Mesendoderm (in vitro differentiated cells): Measurements from ENCODE around the gene TFIP11.

Experiments
- DNase-seq: peaks from one replicate; pipeline ENCODE4 v3.0.0; 2013
- H2AK5ac ChIP-seq: 2 replicates; pipeline ENCODE4 v1.6.1; 2013; ENCODE audit warnings: low read length, inconsistent platforms
- H2BK120ac ChIP-seq: 2 replicates; pipeline ENCODE4 v1.6.1; 2013; ENCODE audit warnings: low read depth, mild to moderate bottlenecking, low read length, moderate library complexity, mixed read lengths
- H2BK15ac ChIP-seq: replicated peaks from 2 replicates; pipeline ENCODE4 v1.6.1; 2013; ENCODE audit warnings: low read depth, mild to moderate bottlenecking, moderate library complexity
- H2BK5ac ChIP-seq: 2 replicates; pipeline ENCODE4 v1.6.1; 2013; ENCODE audit warnings: low read length, inconsistent platforms
- H3K18ac ChIP-seq: 2 replicates; pipeline ENCODE4 v1.6.1; 2013; ENCODE audit warnings: mild to moderate bottlenecking, low read length, mixed read lengths
- H3K23ac ChIP-seq: one replicate; pipeline ENCODE4 v1.6.1; 2013; ENCODE audit warnings: low read length
- H3K27ac ChIP-seq: 2 replicates; pipeline ENCODE4 v1.5.1; 2013; ENCODE audit warnings: low read depth, mild to moderate bottlenecking, inconsistent platforms, low read length, moderate library complexity
- H3K27me3 ChIP-seq: 2 replicates; pipeline ENCODE4 v1.6.1; 2013; ENCODE audit warnings: low read length, control low read depth, mild to moderate bottlenecking, inconsistent platforms; ENCODE audit not compliant: insufficient read depth, poor library complexity
- H3K36me3 ChIP-seq: 2 replicates; pipeline ENCODE4 v1.6.1; 2013; ENCODE audit warnings: low read length, inconsistent platforms; ENCODE audit not compliant: control insufficient read depth, insufficient read depth
- H3K4ac ChIP-seq: one replicate; pipeline ENCODE4 v1.6.1; 2013; ENCODE audit warnings: low read depth, mild to moderate bottlenecking, low read length, moderate library complexity
- H3K4me1 ChIP-seq: 2 replicates; pipeline ENCODE4 v1.6.1; 2013; ENCODE audit warnings: low read depth, low read length, inconsistent platforms; ENCODE audit not compliant: control insufficient read depth
- H3K4me2 ChIP-seq: 2 replicates; pipeline ENCODE4 v1.6.1; 2013; ENCODE audit warnings: low read length
- H3K4me3 ChIP-seq: 2 replicates; pipeline ENCODE4 v1.5.1; 2013; ENCODE audit warnings: mild to moderate bottlenecking, low read length
- H3K56ac ChIP-seq: one replicate; pipeline ENCODE4 v1.6.1; 2013; ENCODE audit warnings: low read length
- H3K79me1 ChIP-seq: 2 replicates; pipeline ENCODE4 v1.6.1; 2013; ENCODE audit warnings: low read length, inconsistent platforms
- H3K79me2 ChIP-seq: 2 replicates; pipeline ENCODE4 v1.6.1; 2013; ENCODE audit warnings: mild to moderate bottlenecking, low read length; ENCODE audit not compliant: control insufficient read depth, insufficient read depth
- H3K9ac ChIP-seq: 2 replicates; pipeline ENCODE4 v1.6.1; 2013; ENCODE audit warnings: low read length, inconsistent platforms
- H4K5ac ChIP-seq: one replicate; pipeline ENCODE4 v1.6.1; 2013; ENCODE audit warnings: low read length
- H4K8ac ChIP-seq: one replicate; pipeline ENCODE4 v1.6.1; 2013; ENCODE audit warnings: low read depth, mild to moderate bottlenecking, control low read depth, low read length, moderate library complexity
- whole genome bisulfite sequencing: extraction: QIAGEN DNeasy Blood & Tissue Kit; methylation state at CpG from one replicate; pipeline ENCODE4 v1.1.7; 2013; ENCODE audit warnings: low lambda C conversion rate, missing lambda C conversion rate; ENCODE audit not compliant: insufficient coverage; ENCODE audit errors: extremely low coverage; 5-methylcytosine and 5-hydroxymethylcytosine counted together

TFIP11 gene

DNA sequence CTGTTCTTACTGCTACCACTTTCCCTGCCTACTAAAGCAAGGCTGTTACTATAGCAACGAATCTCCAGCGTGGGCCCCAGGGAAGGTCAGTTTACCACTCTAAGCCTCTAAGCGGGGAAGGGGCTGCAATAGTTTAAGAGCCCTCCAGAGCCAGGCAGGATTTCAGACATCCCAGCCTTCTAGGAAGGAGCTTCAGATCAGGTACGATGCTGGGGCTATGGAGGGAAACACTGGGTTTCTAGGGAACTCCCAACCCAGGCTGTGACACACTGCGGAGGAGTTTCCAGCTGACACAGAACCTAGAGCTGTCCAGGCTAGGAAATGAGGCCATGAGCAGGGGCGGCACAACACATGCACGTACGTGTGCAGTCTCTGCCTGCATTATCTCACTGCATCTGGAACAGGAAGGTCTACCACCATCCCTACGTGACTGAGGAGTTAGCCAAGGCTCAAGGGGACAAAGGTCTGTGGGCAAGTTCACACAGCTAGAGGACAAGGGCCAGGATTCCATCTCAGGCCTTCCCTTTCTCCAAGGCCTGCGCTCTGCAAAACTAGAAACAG lies 49.1 kb downstream of the TFIP11 start:
- Histone ChIP-seq H3K79me2 (peaks cover 2% of the 10 kb centered on the region), H3K4me3 (no peak overlapping the region), H4K5ac (no peak overlapping the region), H3K56ac (no peak overlapping the region), H2BK5ac (no peak overlapping the region), H4K8ac (no peak overlapping the region), H3K79me1 (peaks cover 5% of the 10 kb centered on the region), H3K4ac (no peak overlapping the region), H2AK5ac (no peak overlapping the region), H2BK120ac (no peak overlapping the region), H3K4me2 (no peak overlapping the region), H3K18ac (no peak overlapping the region), H3K27ac (no peak overlapping the region), H3K36me3 (peaks cover 7% of the 10 kb centered on the region), H3K4me1 (no peaks in the 10 kb centered on the region), H2BK15ac (no peak overlapping the region), H3K27me3 (no peaks in the 10 kb centered on the region), H3K23ac (no peak overlapping the region), H3K9ac (no peak overlapping the region)
- no CpG with 5 or more reads among the region's 10 CpGs for WGBS
- DNase-seq, result no peak

DNA sequence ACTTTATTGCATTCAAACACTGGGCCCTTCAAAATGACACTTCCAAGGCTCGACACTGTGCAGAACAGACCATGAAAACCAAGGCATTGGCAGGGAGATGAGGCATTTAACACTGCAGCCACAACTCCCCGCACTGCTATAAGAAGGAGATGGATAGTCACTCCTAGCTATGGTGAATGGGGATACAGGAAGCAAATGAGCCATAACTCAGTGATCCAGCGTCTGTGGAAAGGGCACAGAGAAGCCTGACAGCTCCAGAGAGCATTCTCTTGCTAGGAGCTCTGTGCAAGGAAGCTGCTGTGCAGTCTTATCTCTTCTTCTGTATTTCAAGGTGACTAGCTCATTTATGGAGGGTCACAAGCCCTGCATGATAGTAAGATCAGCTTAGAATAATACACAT lies 49.6 kb downstream of the TFIP11 start:
- no peak for DNase-seq
- Histone ChIP-seq H3K79me1 (peaks cover 5% of the 10 kb centered on the region), H3K23ac (no peak overlapping the region), H2BK15ac (no peak overlapping the region), H2BK5ac (no peak overlapping the region), H3K4ac (no peak overlapping the region), H3K4me2 (no peak overlapping the region), H2AK5ac (no peak overlapping the region), H4K5ac (no peak overlapping the region), H2BK120ac (no peak overlapping the region), H3K27me3 (no peaks in the 10 kb centered on the region), H4K8ac (no peak overlapping the region), H3K56ac (no peak overlapping the region), H3K79me2 (peaks cover 2% of the 10 kb centered on the region), H3K9ac (no peak overlapping the region), H3K27ac (no peak overlapping the region), H3K18ac (no peak overlapping the region), H3K4me1 (no peaks in the 10 kb centered on the region), H3K4me3 (no peak overlapping the region), H3K36me3 (peaks cover 7% of the 10 kb centered on the region)
- no CpG with 5 or more reads among the region's 3 CpGs for WGBS

DNA sequence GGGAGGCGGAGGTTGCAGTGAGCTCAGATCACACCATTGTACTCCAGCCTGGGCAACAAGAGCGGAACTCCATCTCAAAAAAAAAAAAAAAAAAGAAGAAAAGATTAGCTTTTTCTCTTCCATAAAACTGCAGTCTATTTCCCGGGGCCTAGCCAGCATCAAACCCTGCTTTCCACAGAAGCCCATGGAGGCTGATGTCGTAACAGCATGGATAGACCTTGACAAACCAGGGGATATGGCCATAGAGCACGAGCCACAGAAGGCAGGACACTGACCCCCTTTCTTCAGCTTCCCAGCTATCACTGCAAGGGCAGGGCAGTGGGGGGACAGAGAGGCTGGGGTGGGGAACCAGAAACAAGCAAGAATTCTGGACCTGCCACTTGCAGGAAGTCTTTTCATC lies 50.2 kb downstream of the TFIP11 start:
- H3K9ac ChIP-seq, result no peak overlapping the region
- no peak overlapping the region for H2BK5ac ChIP-seq
- no peak overlapping the region for H4K5ac ChIP-seq
- H3K27ac ChIP-seq, result no peak overlapping the region
- no peak overlapping the region for H3K4me2 ChIP-seq
- H2AK5ac ChIP-seq, result no peak overlapping the region
- no peak overlapping the region for H3K4me3 ChIP-seq
- H3K79me1 ChIP-seq, result peaks cover 5% of the 10 kb centered on the region
- H3K18ac ChIP-seq, result no peak overlapping the region
- H3K4ac ChIP-seq, result no peak overlapping the region
- no peak overlapping the region for H2BK15ac ChIP-seq
- DNase-seq, result no peak
- no peaks in the 10 kb centered on the region for H3K27me3 ChIP-seq
- no peaks in the 10 kb centered on the region for H3K4me1 ChIP-seq
- H4K8ac ChIP-seq, result no peak overlapping the region
- no peak overlapping the region for H2BK120ac ChIP-seq
- no CpG with 5 or more reads among the region's 5 CpGs for WGBS
- no peak overlapping the region for H3K56ac ChIP-seq
- peaks cover 10% of the 10 kb centered on the region for H3K36me3 ChIP-seq
- H3K79me2 ChIP-seq, result peaks cover 2% of the 10 kb centered on the region
- no peak overlapping the region for H3K23ac ChIP-seq

DNA sequence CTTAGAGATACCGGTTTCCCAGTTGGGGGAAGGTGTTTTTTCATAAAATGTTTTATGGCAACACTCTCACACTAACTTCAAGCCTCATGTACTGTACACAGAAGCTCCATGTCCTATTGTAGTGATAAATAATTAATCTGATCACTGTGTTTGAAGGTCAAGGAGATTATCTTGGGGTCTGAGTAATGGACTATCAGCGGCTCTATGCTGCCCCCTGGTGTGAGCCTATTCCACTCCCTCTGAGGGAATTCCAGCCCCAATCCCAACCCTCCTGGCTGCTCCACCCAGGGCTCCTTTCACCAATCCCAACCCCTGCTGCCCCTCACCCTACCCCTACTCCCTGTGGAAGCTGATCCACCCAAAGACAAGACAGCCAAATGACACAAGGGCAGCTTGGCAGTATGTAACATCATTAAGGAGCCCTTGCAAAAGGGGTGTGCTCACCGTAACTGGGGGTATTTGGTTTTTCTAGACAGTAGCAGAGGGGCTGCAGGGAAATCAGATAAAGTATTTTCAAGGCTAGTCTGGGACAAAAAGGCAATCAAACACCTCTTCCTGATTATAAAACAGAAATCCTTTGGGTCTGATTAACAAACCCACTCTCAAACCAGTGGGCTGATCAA lies 51.0 kb downstream of the TFIP11 start:
- peaks cover 10% of the 10 kb centered on the region for H3K36me3 ChIP-seq

DNA sequence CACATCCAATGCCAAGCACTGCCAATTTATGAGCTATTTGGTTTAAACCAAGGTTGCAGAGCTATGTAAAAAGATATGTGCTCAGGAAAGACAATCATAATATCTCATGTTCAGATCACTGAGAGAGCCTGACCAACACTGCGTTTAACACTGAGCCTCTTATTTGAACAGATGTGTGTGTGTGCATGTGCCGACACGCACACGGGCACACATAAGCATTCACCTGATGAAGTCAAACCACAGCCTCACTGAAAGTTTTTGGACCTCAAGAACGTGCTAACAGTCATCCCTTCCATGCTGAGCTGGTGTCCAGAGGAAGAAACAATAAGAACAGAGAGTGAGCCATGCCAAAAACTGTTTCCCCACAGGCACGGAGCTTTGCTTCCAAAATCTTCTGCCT lies 52.1 kb downstream of the TFIP11 start:
- Histone ChIP-seq H3K36me3 (peaks cover 10% of the 10 kb centered on the region), H3K27ac (no peak overlapping the region)

More for the DNA sequence above, 51.0 kb downstream of the TFIP11 start:
- no peak overlapping the region for H2BK15ac ChIP-seq
- H3K79me2 ChIP-seq, result peaks cover 2% of the 10 kb centered on the region
- no peak overlapping the region for H3K23ac ChIP-seq
- H3K4me2 ChIP-seq, result no peak overlapping the region
- H2BK5ac ChIP-seq, result no peak overlapping the region
- H3K27ac ChIP-seq, result no peak overlapping the region
- no peak overlapping the region for H3K18ac ChIP-seq
- no peaks in the 10 kb centered on the region for H3K27me3 ChIP-seq
- no peak overlapping the region for H4K5ac ChIP-seq
- no peak overlapping the region for H2BK120ac ChIP-seq
- no peak overlapping the region for H4K8ac ChIP-seq
- H3K4me3 ChIP-seq, result no peak overlapping the region
- H3K79me1 ChIP-seq, result peaks cover 5% of the 10 kb centered on the region
- H3K4ac ChIP-seq, result no peak overlapping the region
- WGBS, result no CpG with 5 or more reads among the region's 3 CpGs
- no peaks in the 10 kb centered on the region for H3K4me1 ChIP-seq
- no peak overlapping the region for H3K9ac ChIP-seq
- DNase-seq, result peak; percentile 85
- no peak overlapping the region for H2AK5ac ChIP-seq
- no peak overlapping the region for H3K56ac ChIP-seq

More for the DNA sequence above, 52.1 kb downstream of the TFIP11 start:
- Histone ChIP-seq H3K4me1 (no peaks in the 10 kb centered on the region), H3K18ac (no peak overlapping the region), H3K4me3 (no peak overlapping the region), H3K9ac (no peak overlapping the region), H2BK120ac (no peak overlapping the region), H4K8ac (no peak overlapping the region), H3K4me2 (no peak overlapping the region), H2AK5ac (no peak overlapping the region), H3K79me1 (peaks cover 5% of the 10 kb centered on the region), H4K5ac (no peak overlapping the region), H3K4ac (no peak overlapping the region), H3K56ac (no peak overlapping the region), H3K79me2 (peaks cover 2% of the 10 kb centered on the region), H3K23ac (no peak overlapping the region), H2BK15ac (no peak overlapping the region), H2BK5ac (no peak overlapping the region), H3K27me3 (no peaks in the 10 kb centered on the region)
- WGBS, result no CpG with 5 or more reads among the region's 6 CpGs
- no peak for DNase-seq
